A673 (cell line): Measurements from ENCODE around the gene FA2H. TPM values are rescaled to one million over a fixed set of nuclear protein-coding genes. Genes with fewer than 3 reads are reported as not detected.

Experiments used
- BruUV-seq: library from RNA; stranded (reverse); fragments of 400-500 nt; replicated peaks from 2 replicates; lab custom pipeline; 2021; lab: Mats Ljungman, UMichigan
- CTCF ChIA-PET: fragments of 300-600 bp; sonication (Branson Sonifier 250); formaldehyde crosslinking; loops from one replicate; lab custom pipeline; 2022; ENCODE audit warnings: antibody characterized with exemption; lab: Charles Lee
- POLR2A ChIA-PET: fragments of 300-600 bp; sonication (Branson Sonifier 250); formaldehyde crosslinking; loops from one replicate; lab custom pipeline; 2022; ENCODE audit warnings: antibody characterized with exemption; ENCODE audit not compliant: low non-redundant PET; lab: Charles Lee
- DNase-seq: peaks from one replicate; pipeline ENCODE4 v3.0.0-alpha.2; 2015; ENCODE audit warnings: low spot score
- H3K27ac ChIP-seq: fragments of 200-600 bp; sonication (generic); 2 replicates; pipeline ENCODE4 v1.5.1; 2016; ENCODE audit warnings: mixed run types, low read depth, mild to moderate bottlenecking, mixed read lengths, antibody characterized with exemption, low read length; ENCODE audit not compliant: poor library complexity, severe bottlenecking
- H3K27me3 ChIP-seq: fragments of 200-600 bp; sonication (generic); replicated peaks from 2 replicates; pipeline ENCODE4 v1.6.1; 2017; ENCODE audit warnings: mixed run types, low read depth, mild to moderate bottlenecking, mixed read lengths, antibody characterized with exemption, low read length; ENCODE audit not compliant: insufficient read depth, poor library complexity
- H3K36me3 ChIP-seq: fragments of 200-600 bp; sonication (generic); 2 replicates; pipeline ENCODE4 v1.6.1; 2016; ENCODE audit warnings: mixed run types, mild to moderate bottlenecking, mixed read lengths, antibody characterized with exemption, low read length; ENCODE audit not compliant: insufficient read depth, poor library complexity, severe bottlenecking
- H3K4me1 ChIP-seq: fragments of 200-600 bp; sonication (generic); 2 replicates; pipeline ENCODE4 v1.6.1; 2017; ENCODE audit warnings: mixed run types, mild to moderate bottlenecking, mixed read lengths, antibody characterized with exemption, low read length; ENCODE audit not compliant: insufficient read depth, poor library complexity, severe bottlenecking
- H3K4me3 ChIP-seq: fragments of 200-600 bp; sonication (generic); 2 replicates; pipeline ENCODE4 v1.5.1; 2016; ENCODE audit warnings: low read depth, mixed run types, mild to moderate bottlenecking, mixed read lengths, low read length; ENCODE audit not compliant: poor library complexity, severe bottlenecking
- H3K9me3 ChIP-seq: fragments of 200-600 bp; sonication (generic); 2 replicates; pipeline ENCODE4 v1.6.1; 2016; ENCODE audit warnings: mixed run types, low read depth, mild to moderate bottlenecking, mixed read lengths, antibody characterized with exemption, low read length; ENCODE audit not compliant: poor library complexity, severe bottlenecking
- CTCF ChIP-seq: fragments of 300-800, 200-600 bp; sonication (generic); conservative IDR thresholded peaks from 2 replicates; pipeline ENCODE4 v1.5.1; 2017; ENCODE audit warnings: low read depth, mild to moderate bottlenecking, antibody characterized with exemption, low read length, moderate library complexity, mixed read lengths
- EZH2 ChIP-seq: fragments of 200-600 bp; sonication (generic); IDR thresholded peaks from 2 replicates; pipeline ENCODE4 v1.6.1; 2017; ENCODE audit warnings: borderline replicate concordance, low read depth, mild to moderate bottlenecking, mixed read lengths, antibody characterized with exemption, low read length; ENCODE audit not compliant: poor library complexity, severe bottlenecking
- intact Hi-C: fragments of 100-400 bp; cut with micrococcal nuclease; formaldehyde crosslinking; loops from one replicate; pipeline ENCODE4 v1.10.0; 2022; ENCODE audit not compliant: unreplicated experiment
- total RNA-seq: library from RNA; stranded (reverse); gene quantifications from 2 replicates; pipeline ENCODE4 v1.2.3, GENCODE V29; 2021

Gene FA2H
- total RNA-seq, 1 experiment from 2014 or later, result not detected

DNA sequence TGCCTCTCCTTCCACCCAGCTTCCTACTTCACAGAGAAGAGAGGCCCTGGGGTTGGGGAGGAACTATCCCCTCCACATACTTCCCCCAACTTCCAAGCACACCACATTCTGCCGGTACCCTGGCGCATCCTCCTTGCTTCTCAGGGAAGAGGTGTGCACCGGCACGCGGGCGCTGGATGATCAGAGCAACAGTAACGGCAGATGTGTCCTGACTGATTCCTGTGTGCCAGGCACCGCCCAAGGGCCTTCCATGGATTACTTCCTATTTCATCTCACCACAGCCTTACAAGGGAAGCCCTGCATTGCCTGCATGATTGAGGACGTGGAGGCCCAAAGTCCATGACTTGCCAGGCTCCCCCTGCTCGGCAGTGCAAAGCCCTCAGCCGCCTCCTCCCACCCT lies 52.9 kb downstream of the FA2H start:
- Histone ChIP-seq H3K27ac (no peak overlapping the region), H3K4me3 (no peak overlapping the region), H3K4me1 (no peaks in the 10 kb centered on the region), H3K27me3 (no peaks in the 10 kb centered on the region), H3K36me3 (no peaks in the 10 kb centered on the region), H3K9me3 (no peaks in the 10 kb centered on the region)
- no TSS peak for BruUV-seq
- intact Hi-C loops, result no loop called here
- DNase-seq, result no peak
- ChIA-PET POLR2A (no interaction called here), CTCF (no interaction called here)
- TF ChIP-seq EZH2 (no peak), CTCF (no peak)

DNA sequence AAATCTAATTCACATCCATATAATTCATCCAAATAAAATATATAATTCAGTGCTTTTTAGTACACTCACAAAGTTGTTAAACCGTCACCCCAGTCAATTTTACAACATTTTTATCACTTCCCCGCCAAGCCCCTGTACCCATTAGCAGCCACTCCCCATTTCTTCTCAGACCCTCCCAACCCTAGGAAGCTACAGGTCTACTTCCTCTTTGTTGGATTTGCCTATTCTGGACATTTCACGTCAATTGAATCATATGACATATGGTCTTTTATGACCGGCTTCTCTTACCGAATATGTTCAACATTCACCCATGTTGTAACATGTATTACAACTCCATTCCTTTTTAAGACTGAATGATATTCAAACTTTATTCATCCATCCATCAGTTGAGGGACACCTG lies 54.0 kb downstream of the FA2H start:
- H3K4me1 ChIP-seq, result no peaks in the 10 kb centered on the region
- TF ChIP-seq EZH2 (no peak), CTCF (no peak)
- H3K9me3 ChIP-seq, result no peaks in the 10 kb centered on the region
- intact Hi-C loops, result no loop called here
- no peak for DNase-seq
- ChIA-PET POLR2A (interaction anchor here (0.6 kb wide), 1 partner anchor 40 kb away, joined by 3 read pairs; no protein-coding TSS in a partner anchor), CTCF (no interaction called here)
- no peaks in the 10 kb centered on the region for H3K27me3 ChIP-seq
- no peak overlapping the region for H3K4me3 ChIP-seq
- no peaks in the 10 kb centered on the region for H3K36me3 ChIP-seq
- H3K27ac ChIP-seq, result no peak overlapping the region
- no TSS peak for BruUV-seq

GRCh38 chr16:74718741-74719610 lies 55.6 kb downstream of the FA2H start:
- Histone ChIP-seq H3K4me1 (no peaks in the 10 kb centered on the region), H3K36me3 (no peaks in the 10 kb centered on the region), H3K9me3 (no peaks in the 10 kb centered on the region), H3K4me3 (no peak overlapping the region), H3K27ac (no peak overlapping the region), H3K27me3 (no peaks in the 10 kb centered on the region)
- intact Hi-C loops, result no loop called here
- ChIA-PET CTCF (no interaction called here), POLR2A (no interaction called here)
- no TSS peak for BruUV-seq
- TF ChIP-seq CTCF, result no peak
- TF ChIP-seq EZH2, result no peak
- no peak for DNase-seq
